ENCODE data around the gene DLGAP4.

Gene DLGAP4

GRCh38 chr20:36274181-36274841 lies 31.8 kb upstream of the DLGAP4 start:
- no peak for DNase-seq

- no peak for DNase-seq
Measured at GRCh38 chr20:36275011-36275410, 31.1 kb upstream of the DLGAP4 start.

DNA sequence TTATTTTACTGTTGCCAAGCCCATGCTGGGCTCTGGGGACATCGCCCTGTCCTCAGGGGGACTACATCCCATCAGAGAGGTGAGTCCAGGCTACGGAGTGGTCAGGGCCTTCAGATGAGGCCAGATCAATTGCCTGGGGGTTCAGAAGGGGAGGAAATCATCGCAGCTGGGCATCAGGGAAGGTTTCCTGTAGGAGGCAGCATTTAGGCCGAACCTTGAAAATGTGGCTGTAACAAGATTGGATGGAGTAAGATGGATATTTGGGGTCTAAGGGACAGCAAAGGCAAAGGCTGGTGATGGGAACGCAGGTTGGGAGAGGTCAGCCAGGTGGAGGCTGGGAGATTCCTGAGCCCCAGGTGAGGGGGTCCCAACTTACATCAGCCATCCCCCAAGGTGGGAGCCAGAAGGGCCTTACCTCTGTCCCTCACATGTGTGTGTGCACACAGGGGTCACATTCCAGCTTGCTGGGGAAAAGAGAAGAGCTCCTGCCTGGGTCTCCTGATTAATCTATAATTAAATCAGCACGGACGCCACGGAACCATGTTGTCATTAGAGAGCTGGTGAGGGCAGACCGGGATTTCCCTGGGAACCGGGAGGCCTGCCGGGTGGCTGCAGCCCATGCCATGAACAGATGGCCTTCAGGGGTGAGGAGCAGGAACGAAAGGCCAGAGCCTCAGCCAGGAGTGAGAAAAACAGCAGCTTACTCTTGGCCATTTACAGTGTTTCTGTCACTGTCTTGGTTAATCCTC lies 30.5 kb upstream of the DLGAP4 start:
- DNase-seq, result no peak

DNA sequence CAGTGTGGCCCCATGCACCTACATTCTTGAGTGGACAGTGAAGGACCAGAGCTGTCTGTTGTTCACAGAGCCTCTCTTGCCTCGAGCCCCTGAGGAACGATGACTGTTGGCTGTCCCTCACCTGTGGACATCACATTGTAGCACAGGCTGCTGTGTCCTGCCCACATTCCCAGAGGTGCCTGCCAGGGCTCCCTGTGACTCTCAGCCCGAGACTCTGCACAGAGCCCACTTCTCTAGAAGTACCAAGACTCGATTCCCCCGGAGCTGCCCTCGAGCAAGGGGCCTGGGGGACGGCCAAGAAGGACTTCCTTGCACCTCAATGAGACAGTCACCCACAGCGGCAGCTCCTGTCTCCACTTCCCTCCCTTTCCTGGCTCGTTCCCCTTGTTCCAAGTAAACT lies 28.6 kb upstream of the DLGAP4 start:
- DNase-seq, result no peak

DNA sequence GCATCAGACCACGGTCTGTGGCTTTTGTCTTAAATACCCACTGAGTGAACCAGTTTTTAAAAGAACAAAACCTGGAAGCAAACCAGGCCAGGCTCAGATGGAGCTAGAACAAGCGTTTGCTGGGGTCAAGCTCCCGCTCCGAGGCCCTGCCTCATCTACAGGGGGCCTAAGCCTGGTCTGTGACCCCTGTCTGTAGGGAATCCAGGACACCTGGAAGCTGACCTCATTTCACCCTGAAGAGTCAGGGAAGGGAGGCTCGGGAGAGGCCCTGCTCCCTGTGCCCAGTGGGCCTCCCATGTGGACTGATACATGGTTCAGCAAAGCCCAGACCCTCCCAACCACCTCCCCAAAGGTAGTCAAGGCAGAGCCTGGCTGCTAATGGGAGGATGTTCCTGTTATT lies 26.8 kb upstream of the DLGAP4 start:
- no peak for DNase-seq

- no peak for DNase-seq
Measured at GRCh38 chr20:36279776-36280175, 26.4 kb upstream of the DLGAP4 start.

- DNase-seq, result no peak
Measured at GRCh38 chr20:36281785-36282380, 24.3 kb upstream of the DLGAP4 start.

DNA sequence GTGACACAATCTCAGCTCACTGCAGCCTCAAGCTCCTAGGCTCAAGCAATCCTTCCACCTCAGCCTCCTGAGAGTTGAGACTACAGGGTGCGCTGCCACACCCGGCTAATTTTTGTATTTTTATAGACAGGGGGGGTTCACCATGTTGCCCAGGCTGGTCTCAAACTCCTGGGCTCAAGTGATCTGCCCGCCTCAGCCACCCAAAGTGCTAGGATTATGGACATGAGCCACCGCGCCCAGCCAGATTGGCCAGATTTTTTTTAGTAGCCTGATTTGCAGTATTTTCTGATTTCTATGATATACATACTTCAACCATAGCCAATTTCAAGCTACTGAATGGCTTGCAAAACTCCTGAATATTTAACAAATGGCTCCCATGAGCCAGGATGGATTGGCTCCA lies 21.4 kb upstream of the DLGAP4 start:
- DNase-seq, result no peak

GRCh38 chr20:36285746-36286447 lies 20.2 kb upstream of the DLGAP4 start:
- DNase-seq, result no peak

DNA sequence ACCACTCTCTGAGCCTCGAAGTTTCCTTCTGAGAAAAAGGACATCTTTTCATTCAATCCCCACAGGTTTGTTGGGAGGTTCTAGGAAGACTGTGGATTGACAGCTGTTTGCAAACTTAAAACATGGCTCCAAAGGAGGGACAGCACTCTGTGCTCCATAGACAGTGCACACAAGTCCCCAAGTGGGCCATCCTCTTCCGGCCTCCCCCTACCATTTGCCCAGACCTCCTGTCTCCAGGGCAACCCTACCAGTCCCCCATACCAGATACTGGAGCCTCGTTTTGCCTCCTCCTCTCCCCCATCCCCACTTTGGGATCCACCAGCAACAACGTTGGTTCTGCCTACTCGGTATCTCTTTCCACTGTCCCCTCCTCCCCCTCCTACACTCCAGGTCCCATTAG lies 8.5 kb upstream of the DLGAP4 start:
- no peak for DNase-seq

- no peak for DNase-seq
Measured at GRCh38 chr20:36298061-36298460, 8.1 kb upstream of the DLGAP4 start.

GRCh38 chr20:36298795-36299339 lies 7.3 kb upstream of the DLGAP4 start:
- no peak for DNase-seq

GRCh38 chr20:36299459-36299858 lies 6.7 kb upstream of the DLGAP4 start:
- DNase-seq, result no peak

GRCh38 chr20:36301359-36302119 lies 4.6 kb upstream of the DLGAP4 start:
- no peak for DNase-seq

GRCh38 chr20:36303020-36303595 lies 3.0 kb upstream of the DLGAP4 start:
- peak; percentile 40 to 47 for DNase-seq

DNA sequence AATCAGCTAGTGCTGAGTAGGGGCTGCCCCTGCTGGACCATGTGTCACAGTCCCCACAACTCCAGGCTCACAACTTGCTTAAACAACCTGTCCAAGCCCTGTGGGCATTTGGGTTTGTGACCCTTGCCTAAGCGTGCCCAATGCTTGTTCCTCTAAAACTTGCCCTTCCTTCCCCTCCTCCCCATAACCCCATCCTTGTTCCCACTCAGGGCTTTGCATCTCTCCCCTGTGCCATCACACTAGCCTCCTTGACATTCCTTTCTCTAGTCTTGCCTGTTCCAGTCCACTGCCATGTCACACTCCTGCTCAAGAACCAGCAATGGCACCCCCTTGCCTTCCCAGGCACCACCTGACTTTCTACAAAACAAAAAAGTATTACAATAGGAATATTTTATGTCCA lies 2.3 kb upstream of the DLGAP4 start:
- DNase-seq, result no peak

- no peak for DNase-seq
Measured at GRCh38 chr20:36304786-36305495, 1.2 kb upstream of the DLGAP4 start.

GRCh38 chr20:36306553-36307411 lies 643 bp downstream of the DLGAP4 start:
- DNase-seq, result no peak

DNA sequence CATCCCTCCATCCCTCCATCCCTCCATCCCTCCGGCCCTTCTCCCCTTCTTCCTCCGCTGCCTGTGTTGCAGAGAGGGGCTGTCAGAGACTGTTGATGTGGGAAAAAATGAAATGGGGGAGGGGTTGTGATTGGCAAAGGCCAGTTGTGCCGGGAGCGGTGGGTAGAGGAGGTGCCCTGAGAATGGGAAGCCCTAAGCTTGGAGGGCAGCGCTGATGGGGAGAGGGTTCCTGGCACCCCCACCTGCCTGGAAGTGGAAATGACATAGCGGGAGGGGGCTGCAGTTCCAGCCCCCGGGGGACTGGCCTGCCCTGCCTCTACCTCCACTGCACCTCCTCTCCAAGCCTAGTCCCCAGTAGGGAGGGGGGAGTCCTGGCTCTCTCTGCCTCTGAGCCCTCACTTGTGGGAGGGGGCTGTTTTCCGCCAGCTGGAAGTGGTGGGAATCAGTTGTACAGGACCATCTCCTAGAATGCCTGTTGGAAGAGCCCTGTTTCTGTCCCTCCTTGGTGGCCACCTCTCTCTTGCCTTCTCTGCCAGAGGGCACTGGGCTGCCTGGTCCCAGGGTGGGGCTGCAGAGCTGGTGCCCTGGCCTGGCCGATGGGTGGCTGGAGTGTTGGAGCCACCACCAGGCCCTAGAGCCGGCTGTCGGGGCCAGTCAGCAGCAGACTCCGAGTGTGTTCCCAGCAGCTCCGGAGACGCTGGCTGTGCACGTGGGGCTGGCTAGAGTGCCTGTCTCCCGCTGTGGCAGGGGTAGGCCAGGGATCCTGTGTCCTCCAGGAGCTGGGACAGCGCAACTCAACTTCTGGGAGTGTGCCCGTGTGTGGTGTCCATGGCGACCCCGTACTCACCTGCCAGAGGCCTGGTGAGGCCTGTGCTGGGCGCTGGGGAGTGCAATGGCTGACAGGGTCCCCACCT lies 1.5 kb downstream of the DLGAP4 start:
- no peak for DNase-seq

All from inflammatory macrophage (primary cell).